HT1080 (cell line): ENCODE measurements around the gene PLA2G4E. TPM values are rescaled to one million over a fixed set of nuclear protein-coding genes. Genes with fewer than 3 reads are reported as not detected.

Experiments
- DNase-seq: peaks from one replicate; pipeline ENCODE4 v3.0.0-alpha.2; 2015; ENCODE audit warnings: low read depth
- total RNA-seq: library from RNA; depleted of rRNA; stranded (reverse); fragments of >200 nt; shearing (Covaris generic); gene quantifications from 2 replicates; pipeline ENCODE4 v1.2.3, GENCODE V29; 2014

PLA2G4E gene
- total RNA-seq, 1 experiment from 2014 or later = not detected

DNA sequence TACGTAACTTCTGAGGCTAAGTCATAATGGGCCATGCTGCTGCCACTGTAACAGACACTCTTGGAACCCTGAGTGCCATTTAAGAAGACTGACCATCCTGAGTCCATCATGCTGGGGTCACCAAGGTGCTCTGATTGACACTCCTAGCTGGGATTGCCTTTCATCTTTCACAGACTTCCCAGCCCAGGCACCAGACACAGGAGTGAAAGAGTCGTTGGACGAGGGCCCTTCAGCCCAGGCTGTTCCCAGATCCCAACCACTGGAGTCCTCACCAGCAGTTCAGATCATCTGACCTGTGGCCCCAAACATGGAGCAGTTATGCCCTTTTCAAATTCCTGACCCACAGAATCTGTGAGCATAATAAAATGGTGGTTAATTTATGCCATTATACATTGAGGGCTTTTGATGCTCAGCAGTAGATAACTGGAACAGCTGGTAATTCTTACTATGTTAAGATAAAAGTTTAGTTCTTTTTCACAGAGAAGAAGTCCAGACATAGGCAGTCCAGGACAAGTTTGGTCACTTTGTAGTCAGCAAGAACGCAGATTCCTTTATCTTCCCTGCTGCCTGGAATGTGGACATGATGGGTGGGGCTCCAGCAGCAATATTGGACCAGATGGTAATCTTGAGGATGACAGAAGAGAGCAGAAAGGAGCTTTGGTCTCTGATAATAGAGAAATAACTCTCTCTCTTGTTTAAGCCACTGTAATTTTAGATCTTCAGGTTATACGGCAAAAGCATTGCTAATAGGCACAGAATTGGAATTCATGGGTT, 41.2 kb downstream of the PLA2G4E start:
- no peak for DNase-seq

DNA sequence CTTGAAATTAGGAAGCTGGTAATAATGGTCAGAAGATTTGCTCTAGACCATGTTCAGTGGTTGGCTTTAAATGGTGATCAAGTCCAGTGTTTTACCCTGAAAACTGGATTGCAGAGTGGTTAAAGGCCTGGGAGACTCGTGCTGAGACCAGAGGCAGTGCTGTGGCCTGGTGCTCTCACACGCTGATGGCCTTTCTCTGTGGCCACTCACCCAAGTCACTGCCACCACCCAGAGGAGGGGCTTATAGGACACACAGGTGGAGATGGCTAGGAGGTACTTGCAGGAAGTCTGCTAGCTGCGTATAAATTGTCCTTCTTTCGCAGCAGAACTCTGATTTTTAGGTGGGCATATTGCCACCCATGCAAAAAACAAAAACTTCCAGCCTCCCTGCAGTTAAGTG, 42.3 kb downstream of the PLA2G4E start:
- DNase-seq = no peak

DNA sequence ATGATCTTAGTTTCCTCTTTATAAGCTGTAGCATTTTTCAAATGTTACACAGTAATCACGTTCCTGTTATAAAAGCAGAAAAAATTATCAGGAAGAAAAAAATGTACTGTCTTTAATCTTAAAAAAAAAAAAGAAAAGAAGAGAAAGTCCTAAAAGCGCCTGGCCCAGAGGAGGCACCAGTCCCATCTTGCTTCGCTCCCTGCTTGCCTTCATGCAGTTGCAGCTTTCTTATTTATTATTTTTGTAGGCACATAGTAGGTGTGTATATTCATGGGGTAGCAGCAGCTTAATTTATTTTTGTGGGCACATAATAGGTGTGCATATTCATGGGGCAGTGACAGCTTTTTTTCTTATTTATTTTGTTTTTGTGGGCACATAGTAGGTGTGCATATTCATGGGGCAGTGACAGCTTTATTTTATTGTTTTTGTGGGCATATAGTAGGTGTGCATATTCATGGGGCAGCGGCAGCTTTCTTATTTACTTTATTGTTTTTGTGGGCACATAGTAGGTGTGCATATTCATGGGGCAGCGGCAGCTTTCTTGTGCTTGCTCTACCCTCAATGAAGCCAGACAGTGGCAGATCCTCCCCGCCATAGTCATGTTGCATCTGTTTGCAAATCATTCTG, 43.0 kb downstream of the PLA2G4E start:
- no peak for DNase-seq

DNA sequence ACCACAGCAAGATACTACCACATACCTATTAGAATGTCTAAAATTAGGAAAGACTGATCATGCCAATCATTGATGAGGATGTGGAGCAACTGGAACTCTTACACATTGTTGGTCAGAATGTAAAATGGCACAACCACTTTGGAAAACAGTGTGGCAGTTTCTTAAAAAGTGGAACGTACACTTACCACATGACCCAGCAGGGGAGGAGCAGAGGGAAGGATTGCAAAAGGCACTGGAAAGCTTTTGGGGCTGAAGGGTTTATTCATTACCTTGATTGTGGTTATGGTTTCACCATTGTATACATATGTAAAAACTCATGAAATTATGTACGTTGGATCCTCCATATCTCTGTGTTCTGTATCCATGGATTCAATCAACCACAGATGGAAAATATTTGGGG, 45.2 kb downstream of the PLA2G4E start:
- no peak for DNase-seq

DNA sequence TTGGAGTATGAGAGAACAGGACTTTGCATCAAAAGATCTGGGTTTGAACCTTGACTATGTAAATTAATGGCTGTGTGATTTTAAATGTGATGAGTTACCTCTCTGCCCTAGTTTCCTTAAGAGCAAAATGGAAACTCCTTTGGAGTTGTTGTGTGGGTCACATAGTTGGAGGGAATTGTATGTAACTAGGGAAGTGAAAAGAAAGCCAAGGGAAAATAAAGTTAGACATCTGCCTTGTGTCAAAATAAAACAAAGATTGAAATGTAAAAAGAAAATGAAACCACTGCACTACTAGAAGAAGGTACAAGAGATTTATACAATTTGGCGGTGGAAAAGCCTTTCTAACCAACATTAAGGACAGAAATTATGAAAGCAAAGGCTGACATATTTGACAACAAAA, 46.8 kb downstream of the PLA2G4E start:
- DNase-seq = no peak

DNA sequence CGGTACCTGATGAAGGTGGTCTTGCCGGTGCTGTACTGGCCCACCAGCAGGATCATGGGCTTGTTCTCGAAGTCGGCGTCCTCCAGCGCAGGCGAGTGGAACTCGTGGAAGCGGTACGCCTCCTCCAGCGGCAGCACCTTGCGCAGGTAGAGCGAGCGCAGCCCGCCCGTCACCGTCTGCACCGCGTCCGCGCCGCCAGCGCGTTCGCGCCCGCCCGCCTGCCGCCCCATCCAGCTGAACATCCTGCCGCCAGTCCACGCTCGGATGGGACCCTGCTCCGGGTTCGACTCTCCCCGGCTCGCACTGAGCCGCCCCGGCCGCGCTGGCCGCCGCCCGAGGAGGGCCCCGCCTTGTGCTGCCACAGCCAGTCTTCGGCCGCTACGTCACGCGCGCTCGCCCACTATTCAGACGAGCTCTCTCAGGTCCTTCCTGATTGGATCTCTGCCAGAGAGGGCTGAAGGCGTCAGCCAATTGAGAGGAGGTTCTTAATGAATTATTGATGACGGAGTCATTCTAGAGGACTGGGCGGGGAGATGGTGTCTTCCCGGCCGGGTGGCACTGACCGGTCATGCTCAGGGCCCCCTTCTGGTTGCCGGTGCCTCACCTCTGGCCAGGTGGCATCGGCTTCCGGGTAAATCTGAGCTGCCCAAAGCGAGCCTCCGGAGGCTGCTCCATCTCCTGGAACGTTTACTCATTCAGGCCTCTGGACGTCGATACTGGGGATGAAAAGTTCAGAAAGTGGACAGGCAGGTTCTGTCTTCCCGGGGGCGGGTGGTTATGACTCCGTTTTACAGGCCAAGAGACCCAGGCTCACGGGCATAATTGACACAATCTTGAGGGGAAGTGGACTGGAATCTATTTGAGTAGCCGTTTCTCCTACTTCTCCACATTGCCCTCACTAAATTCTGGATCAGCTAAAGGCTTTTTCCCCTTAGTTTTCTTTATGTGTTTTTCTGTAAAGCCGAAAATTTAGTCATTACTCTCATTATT, 48.3 kb downstream of the PLA2G4E start, which contains the start of gene EHD4:
Gene EHD4 (minus strand): TSS at position 305 of the 990 bp plus-strand sequence. CDS start 63 bp downstream, at position 242.
- DNase-seq = peak; percentile 99

DNA sequence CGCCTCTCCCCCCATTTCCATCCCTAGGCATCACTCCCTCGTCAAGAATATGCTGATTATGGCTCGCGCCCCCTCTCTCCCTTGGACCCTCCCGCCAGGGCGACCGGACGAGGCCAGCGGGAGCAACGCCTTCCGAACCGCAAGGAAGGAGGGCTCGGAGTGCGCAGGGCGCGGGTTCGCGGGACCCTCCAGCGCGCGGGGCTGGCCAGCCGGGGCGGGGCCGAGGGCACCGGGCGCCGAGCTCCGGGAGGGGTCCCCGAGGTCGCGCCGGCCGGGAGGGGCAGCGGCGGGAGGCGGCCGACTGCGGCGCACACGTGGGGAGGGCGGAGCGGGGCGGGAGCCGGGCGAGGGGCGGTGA, 49.0 kb downstream of the PLA2G4E start:
- DNase-seq = no peak

DNA sequence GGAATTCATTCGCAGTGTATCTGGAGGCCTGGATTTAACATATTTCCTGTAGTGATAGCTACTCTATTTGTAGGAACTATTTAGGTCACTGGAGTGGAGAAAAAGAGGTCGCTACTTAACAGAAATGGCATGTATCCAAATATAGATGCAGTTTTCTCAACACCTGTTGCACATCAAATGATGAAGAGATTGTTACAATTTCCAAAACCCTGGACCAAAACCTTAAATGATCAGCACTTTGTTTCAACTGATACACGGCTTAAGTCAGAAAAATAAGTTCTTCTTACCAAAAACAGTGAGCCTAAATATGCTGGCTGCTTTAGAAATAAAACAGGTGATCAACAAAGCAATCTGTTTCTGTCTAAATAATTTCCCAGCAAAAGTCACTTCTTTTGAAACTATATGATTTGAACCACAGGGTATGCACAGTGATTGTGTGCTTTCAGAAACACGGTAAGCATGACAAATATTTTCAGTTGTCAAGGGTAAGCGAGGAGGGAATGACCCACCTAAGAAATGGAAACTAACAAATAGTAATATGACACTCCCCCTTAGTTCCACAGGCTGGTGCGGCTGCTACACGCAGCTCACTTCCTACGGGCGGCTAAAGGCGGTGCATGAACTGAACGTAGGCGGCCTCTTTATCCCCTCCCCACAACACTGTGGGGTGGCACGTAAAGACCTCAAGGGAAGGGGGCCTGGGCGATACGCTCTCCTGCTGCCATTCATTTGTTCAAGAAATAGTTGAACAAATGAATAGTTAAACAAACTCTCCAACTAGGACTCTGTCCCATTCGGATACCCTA, 49.5 kb downstream of the PLA2G4E start:
- DNase-seq = peak; percentile 75

DNA sequence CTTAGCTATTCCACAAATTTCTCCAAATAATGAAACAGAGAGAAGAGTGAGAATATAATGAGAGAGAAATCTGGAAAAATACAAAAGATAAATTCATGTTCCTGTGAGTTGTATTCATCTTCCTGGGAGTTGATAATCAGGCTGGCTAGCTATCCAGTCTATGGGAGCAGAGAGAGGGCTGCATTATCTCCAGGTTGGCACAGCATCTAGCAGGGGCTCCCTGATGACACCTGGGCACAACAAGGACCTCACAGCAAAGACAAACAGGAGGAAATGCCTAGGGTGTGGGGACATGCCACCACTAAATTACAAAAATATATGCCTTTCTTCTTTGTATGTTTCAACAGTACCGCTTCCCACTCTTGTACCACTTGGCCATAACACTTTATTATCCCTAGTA, 50.4 kb downstream of the PLA2G4E start:
- no peak for DNase-seq

DNA sequence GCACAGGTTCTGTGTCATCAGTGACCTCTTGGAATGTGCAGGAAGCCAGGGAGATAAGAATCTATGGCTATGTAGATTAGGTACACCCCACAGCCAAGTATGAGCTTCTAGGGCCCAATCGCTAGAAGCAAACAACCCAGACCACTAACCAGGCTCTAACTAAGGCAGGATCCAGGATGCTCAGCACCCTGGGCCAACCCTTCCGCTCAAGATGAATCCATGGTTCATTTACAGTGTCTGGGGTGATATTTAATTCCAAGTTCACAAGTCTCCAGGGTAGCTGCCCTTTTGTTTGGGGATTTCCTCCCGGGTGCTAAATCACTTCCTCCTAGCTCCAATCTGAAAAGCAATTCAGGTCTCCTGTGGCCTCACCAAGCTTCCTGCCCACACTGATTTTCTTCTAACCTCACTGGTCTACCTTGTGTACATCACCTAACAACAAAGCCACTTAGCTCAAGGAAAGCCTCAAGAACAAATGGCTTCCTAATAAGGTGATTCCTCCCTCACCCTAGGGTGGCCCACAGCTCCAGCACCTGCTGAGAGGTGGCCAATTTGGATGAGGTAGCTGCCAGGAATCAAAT, 50.9 kb downstream of the PLA2G4E start:
- peak; percentile 39 for DNase-seq

DNA sequence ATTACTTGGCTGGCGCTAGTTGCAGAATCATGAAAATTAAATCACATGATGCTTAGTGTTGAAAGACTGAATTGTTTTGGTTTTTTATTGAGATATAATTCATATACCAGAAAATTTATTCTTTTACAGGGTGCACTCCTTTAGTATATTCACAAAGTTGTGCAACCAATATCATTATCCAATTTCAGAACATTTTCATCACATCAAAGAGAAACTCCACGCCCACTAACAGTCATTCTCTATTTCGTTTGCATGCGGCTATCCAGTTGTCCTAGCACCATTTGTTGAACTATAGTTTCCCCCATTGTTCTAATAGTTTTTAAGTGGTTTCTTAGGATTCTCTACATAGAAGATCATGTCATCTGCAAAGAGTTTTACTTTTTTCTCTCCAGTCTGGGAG, 52.1 kb downstream of the PLA2G4E start:
- DNase-seq = no peak

DNA sequence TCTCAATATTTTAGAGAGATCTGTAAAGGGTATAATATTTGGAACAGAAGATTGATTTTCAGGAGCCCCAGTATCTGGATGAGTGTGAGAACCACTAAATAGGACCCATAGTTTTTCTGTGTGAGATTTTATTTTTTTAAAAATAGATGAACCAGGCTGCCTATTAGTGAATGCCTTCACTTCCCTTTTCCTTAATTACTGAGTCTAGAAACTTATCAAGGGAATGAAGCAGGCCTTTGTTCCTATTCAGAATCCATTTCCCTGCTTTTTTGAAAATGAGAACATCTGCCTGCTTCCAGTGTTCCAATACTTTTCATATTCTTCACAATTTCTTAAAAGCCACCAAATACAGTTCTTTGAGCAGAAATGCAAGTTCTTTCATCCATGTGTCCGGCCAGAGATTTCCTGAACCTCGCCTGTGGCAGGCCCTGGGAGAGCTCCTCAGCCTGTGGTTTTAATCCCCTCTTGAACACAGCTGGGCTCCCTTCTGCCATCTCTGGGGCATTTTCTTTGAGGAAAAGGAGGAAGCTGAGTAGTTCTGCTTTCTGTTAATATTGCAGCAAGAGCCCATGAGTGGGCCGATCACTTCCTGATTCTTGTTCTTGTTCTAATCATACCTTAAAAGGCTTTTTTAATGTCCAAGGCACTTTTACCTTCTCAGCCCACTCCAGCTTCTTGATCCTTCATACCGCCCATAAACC, 53.2 kb downstream of the PLA2G4E start:
- DNase-seq = peak; percentile 66

DNA sequence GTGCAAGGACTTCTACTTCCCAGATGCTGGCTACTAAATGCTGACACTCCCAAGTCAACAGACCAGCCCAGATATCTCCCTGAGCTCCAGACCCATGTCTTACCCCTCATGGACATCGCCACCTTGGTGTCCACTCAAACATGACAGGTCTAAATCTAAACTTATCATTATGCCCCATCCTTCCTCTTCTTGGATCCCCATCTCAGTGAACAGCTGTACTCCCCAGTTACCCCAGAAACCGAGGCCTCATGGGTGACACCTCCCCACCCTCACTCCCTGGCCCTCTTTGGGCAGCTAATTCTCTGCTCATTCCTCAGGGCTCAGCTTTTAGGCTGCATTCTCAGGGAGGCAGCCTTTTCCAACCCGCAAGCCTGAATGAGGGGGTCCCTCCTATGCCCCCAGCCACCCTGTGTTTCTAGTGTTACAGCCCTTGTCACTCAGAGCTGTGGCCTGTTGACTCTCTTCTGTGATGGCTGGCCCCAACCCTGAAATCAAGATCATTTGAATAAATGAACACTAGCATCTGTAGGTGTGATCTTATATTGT, 53.8 kb downstream of the PLA2G4E start:
- DNase-seq = no peak

DNA sequence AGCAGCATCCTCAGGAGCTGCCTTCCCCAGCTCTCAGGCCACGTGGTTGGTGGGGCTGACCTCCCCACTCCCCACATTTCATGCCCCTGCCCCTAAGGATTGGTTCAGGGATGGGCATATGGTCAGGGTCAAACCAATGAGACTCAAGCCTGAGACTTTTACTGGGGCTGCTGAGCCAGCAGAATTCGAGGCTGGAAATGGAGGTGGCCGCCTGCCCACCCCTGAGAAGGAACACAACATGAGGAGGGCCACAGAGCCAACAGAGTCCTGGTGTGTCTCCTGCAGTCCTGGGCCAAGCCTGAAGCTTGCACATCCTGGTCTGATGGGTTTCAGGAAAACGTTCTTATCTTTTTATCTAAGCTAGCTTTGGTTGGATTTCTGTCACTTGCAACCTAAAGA, 54.4 kb downstream of the PLA2G4E start:
- DNase-seq = no peak

DNA sequence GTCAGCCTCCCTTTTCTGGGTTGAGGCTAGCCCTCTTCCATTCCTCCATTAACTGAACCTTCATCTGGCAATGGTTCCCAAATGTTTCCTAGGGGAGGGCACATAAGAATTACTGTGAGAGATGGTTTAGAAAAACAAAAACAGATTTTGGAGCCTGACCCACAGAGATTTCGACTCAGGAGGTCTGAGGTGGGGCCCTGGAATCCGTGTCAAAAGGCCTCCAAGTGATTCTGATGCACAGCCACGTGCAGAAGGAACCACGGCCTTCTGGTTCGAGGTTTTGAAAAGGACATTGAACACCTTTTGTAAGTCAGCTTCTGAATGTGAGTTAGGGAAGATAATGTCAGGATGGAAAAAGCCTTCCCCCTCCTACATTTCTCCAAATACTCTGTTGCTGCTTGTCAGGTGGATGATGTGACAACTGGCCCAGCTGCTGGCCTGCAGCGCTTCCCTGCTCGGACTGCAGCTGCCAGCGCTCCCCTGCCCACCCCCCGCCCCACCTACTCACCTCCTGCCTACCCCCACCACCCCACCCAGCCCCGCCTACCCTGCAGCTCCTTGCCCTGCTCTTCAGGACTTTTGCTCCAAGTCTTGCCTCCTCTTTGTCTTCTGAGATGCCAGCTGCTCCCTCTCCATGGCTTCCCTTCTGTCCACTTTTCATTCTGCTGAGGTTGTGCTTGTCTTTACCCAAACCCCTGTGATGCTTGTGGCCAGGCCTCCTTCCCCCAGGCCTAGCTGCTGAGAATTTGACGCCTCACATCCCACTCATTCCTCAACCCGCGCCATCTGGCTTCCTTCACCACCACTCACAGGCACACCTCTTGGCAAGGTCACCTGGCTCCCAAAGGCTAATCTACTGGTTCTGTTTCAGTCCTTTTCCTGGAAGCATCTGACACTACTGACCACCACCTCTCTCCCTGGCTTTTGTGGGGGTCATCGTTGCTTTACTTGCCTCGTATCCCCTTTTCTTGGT, 55.1 kb downstream of the PLA2G4E start:
- no peak for DNase-seq

DNA sequence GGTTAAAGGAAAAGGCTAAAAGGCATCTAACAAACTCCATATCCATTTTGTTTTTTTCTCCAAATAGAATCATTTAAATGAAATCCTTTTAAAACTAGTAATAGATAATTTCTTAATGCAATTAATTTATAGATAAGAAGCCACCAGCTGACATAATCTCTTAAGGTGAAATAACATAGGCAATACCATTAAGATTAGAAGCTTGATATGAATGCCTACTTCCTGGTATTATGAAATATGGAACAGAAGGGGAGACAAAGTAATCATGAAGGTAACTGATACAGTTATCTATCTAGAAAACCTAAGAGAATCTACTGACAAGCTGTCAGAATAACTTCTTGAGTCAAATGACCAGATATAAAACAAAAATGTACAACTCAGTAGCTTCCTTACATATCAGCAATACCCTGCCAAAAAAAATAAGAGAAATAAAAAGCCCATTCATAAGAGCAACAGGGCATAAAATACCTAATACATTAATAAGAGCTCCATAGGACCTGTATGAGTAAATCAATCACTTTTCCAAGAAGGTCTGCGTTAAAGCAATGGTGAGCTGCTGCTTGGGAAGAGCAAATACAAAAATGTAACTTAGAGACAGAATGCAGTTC, 59.1 kb downstream of the PLA2G4E start:
- DNase-seq = no peak

DNA sequence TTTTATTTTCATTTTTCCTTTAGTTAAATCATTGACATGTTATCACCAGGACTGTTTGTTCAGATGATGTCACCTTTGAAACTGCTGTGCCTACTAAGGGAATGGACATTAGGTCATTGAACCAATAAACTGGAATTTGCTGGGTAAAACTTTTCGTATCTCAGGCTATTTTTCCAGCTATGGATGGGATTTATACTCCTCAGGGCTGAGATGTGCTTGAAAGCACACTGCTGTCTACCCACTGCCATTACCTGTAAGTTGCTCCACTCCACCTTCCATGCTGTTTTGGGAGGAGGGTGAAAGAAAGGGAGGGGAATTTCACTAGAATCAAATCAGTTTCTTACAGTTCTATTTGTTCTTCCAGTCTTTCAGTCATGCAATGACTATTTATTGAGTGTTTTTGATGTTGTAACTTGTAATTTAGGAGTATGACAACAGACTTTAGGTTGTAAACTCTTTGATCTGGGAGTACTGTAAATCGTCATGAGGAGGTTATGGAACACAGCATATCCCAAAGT, 59.8 kb downstream of the PLA2G4E start:
- no peak for DNase-seq

DNA sequence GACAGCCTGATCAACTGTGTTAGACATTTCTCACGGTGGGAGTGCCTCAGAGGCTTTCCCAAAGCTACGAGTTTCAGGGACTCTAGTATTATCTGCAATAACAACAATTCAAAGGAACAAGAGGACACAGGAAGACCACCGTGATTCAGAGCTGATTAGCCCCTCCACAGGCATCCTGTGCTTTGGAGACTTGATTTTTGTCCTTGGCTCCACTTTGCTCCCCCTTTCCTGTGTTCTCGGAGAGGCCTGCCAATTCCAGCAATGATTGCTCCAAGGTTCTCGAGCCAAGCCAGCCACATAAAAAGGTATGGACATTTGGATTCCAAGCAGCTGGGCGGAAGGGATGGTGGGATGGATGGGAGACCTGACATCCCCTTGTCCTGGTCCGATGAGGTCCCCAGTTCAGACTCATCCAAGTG, 62.8 kb downstream of the PLA2G4E start:
- DNase-seq = no peak
